Testis (tissue), 2 donors: Measurements from ENCODE around the gene ZSCAN21.

Source experiments
- POLR2A ChIP-seq: fragments of 450-650 bp; IDR thresholded peaks from one replicate; pipeline ENCODE4 v1.6.1; 2017; ENCODE audit warnings: antibody characterized with exemption, mild to moderate bottlenecking, moderate library complexity
- TF ChIP-seq, protein P1 (sequence below), 3 experiments: fragments of 450-650 bp in 2 of 3; fragments of 200-600 bp in 1 of 3; sonication (generic) in 1 of 3; IDR thresholded peaks; one replicate each; pipeline ENCODE4 v1.5.1; 2016 to 2019; ENCODE audit warnings: antibody characterized with exemption in 3 of 3, mild to moderate bottlenecking in 2 of 3, moderate library complexity in 1 of 3

DNA sequence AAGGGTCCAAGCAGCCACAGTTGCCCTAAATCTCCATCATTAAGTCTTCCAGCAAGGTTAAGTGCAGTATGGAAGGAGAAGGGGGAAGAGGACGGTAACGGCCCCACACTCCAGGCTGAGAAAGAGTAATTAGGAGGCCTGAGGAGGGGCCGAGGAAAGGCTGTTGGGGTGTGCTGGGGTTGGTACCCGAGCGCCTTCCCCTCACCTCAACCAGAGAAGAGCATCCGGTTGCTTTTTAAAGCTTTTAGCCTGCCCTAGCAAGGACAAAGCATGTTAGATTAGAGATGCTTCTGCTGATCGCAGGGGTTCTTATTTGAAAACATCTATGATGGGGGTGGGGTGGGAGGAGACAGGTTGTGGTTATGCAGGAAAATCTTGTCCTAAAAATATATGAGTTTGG lies 9.0 kb upstream of the ZSCAN21 start:
- TF ChIP-seq, protein P1, sequence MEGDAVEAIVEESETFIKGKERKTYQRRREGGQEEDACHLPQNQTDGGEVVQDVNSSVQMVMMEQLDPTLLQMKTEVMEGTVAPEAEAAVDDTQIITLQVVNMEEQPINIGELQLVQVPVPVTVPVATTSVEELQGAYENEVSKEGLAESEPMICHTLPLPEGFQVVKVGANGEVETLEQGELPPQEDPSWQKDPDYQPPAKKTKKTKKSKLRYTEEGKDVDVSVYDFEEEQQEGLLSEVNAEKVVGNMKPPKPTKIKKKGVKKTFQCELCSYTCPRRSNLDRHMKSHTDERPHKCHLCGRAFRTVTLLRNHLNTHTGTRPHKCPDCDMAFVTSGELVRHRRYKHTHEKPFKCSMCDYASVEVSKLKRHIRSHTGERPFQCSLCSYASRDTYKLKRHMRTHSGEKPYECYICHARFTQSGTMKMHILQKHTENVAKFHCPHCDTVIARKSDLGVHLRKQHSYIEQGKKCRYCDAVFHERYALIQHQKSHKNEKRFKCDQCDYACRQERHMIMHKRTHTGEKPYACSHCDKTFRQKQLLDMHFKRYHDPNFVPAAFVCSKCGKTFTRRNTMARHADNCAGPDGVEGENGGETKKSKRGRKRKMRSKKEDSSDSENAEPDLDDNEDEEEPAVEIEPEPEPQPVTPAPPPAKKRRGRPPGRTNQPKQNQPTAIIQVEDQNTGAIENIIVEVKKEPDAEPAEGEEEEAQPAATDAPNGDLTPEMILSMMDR (IDR thresholded peaks at IDR 0.05): no peak
- no peak for TF ChIP-seq POLR2A
